NT2/D1 (cell line): ENCODE measurements around the gene DCDC1.

ENCODE experiments used
- YY1 ChIP-seq: IDR thresholded peaks from 2 replicates; pipeline ENCODE4 v1.6.1; 2011; ENCODE audit not compliant: insufficient read length, insufficient read depth
- ZNF274 ChIP-seq: IDR thresholded peaks from 2 replicates; pipeline ENCODE4 v1.6.1; 2011; ENCODE audit warnings: mild to moderate bottlenecking, low read depth, low read length

DNA sequence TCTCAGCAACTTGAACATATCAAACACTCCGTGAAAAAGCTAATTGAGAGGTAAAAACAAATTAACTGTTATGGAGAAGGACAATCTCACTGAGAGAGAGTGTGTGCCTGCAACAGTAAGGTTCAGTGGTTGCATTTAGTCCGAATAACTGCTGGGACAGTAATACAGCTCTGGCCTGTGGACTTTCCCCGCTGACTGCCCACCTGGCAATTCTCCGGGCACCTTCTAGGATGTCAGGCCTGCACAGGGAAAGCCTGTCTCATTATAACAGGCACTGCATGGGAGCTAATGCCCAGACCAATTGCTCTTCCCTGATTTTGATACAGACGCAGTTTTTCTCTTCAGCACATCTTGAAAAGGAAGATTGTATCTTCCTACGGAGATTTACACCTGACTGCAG, 251.0 kb downstream of the DCDC1 start:
- TF ChIP-seq YY1 = no peak
- no peak for TF ChIP-seq ZNF274
